ENCODE measurements around the gene RUFY3.
"Not testable (repeated sequence)": the region's sequence is repeated elsewhere in the genome, so short reads cannot be mapped to it uniquely, and the experiment has no call there.

The RUFY3 gene

DNA sequence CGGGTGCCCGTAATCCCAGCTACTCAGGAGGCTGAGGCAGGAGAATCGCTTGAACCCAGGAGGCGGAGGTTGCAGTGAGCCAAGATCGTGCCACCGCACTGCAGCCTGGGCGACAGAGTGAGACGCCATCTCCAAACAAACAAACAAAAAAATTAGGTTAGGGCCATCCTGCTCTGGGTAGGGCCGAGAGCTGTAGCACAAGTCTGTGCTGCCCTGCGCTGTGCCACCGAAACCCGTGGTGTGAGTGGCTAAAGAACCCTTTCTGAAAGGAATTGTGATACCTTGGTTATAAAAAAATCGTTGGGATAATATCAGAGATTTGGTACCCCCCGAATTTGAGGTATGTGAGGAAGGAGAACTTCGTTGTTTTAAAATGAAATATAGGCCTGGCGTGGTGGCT, 118.9 kb downstream of the RUFY3 start:
- DNase-seq (ENCODE audit: low spot score): not testable (repeated sequence)

DNA sequence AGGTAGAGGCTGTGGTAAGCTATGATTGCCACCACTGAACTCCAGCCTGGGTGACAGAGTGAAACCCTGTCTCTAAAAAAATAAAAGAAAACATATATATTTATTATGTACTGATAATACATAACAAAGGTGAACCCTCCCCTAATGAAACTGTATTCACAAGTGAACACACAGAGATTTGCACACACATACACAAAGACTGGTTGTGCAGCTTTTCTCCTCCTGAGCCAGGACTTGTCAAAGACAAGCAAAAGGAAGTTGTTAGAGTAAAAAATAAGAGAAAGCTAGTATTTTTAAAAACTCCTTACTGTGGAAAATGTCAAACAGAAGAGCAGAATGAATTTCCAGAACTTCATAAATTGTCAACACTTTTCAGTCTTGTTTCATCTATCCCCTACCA, 119.4 kb downstream of the RUFY3 start:
- DNase-seq (ENCODE audit: low spot score): no peak

DNA sequence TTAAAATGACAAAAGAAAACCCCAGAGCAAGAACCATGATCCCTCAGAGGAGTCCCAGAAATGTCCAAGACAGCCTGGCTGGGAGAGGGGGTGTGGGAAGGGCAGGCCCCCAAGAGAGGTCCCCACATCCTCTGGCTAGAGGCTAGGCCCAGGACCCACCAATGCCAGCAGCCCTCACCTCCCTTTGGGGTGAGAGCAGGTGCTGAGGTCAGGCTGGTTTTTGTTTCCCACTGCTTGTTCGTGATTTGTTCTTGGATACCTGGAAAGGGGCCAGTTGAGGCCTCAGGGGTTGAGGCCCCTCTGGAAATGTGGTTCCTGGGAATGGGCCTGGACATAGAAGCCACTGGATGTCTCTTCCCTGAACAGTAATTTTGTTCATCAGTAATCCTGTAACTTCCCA, 120.2 kb downstream of the RUFY3 start:
- no peak for DNase-seq (ENCODE audit: low spot score)

DNA sequence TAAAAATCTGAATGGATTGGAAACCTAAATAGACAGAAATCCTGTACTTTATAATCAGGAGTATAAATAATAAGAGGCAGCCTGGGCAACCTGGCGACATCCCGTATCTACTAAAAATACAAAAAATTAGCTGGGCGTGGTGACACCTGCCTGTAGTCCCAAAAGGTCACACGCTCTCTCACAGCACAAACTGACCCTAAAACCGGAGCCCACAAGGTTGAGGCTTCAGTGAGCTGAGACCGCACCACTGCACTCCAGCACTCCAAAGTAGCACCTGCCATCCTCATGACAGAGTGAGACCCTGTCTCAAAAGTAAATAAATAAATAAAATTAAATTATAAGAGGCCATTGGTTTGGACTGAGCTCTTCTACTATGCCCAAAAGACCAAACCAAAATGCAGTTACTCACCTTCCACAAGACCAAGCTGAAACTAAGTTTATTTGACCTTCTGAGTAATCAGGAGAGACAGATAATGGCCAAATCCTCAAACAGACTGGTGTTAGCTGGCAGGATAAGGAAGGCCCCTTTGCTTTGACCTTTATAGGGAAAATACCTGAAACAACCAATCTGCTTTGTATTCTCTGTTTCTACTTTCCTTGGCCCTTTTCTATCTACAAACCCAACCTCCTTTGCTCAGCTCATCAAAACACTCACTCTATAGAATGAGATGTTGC, 121.1 kb downstream of the RUFY3 start:
- DNase-seq (ENCODE audit: low spot score): no peak

DNA sequence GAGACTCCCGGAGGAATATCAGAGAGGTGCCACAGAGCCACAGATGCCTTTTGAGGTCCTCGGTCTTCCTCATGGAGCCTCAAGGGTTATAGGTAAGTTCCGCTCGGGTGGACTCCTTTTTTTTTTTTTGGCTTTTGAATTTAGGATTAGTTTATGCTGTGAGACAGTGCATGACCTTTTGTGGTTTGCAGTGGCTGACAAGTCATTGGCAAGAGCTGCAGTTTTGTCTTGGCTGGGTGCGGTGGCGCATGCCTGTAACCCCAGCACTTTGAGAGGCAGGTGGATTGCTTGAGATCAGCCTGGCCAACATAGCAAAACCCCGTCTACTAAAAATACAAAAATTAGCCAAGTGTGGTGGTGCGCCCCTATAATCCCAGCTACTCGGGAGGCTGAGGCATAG, 122.4 kb downstream of the RUFY3 start:
- no peak for DNase-seq (ENCODE audit: low spot score)

DNA sequence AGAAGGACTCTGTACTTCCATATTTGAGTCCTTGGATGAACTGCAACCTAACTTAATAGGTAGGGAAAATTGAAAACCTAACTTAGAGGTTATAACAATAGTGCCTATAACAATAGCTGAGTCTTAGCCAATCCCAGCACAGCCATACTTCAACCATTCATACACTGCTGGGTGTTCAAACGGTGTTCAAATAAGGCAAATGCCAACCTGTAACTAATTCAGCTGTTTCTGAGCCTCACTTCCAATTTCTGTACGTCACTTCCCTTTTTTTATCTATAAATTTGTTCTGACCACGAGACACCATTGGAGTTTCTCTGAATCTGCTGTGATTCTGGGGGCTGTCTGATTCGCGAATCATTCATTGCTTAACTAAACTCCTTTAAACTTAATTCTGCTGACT, 127.5 kb downstream of the RUFY3 start:
- DNase-seq (ENCODE audit: low spot score): no peak

DNA sequence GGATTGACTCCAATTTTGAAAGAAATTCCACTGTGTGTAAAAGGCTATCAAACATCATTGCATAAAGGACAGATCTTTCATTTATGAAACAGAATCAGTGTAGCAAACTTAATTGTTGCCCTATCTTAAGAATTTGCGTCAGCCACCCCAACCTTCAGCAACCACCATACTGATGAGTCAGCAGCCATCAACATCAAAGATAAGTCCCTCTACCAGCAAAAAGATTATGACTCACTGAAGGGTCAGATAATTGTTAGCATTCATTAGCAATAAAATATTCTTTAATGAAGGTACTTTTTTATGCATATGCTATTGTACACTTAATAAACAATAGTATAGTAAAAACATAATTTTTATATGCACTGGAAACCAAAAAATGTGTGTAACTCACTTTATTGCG, 133.7 kb downstream of the RUFY3 start:
- DNase-seq (ENCODE audit: low spot score): no peak
